Tibial nerve (tissue), 4 donors: ENCODE data around the gene TMX3. TPM values are rescaled to one million over a fixed set of nuclear protein-coding genes. Genes with fewer than 3 reads are reported as not detected.
A peak's percentile ranks its signal among the peaks of the same experiment; 100 is the strongest.

ENCODE experiments used
- DNase-seq, 2 donors: peaks; one replicate each; pipeline ENCODE4 v3.0.0-alpha.2; 2019; ENCODE audit warnings: low spot score in 2 of 2
- H3K27ac ChIP-seq, 4 donors: fragments of 200-600 bp; sonication (generic) in 3 of 4; one replicate each; pipeline ENCODE4 v1.5.1; 2017 to 2019; ENCODE audit warnings: mild to moderate bottlenecking in 1 of 4
- H3K27me3 ChIP-seq, 2 donors: fragments of 200-600 bp; sonication (generic) in 1 of 2; one replicate each; pipeline versions ENCODE4 v1.5.1 to v1.6.0; 2017 to 2019
- H3K36me3 ChIP-seq, 3 donors: fragments of 200-600 bp; sonication (generic); one replicate each; pipeline ENCODE4 v1.5.1; 2018 to 2019
- H3K4me1 ChIP-seq, 4 donors: fragments of 200-600 bp; sonication (generic) in 3 of 4; one replicate each; pipeline ENCODE4 v1.5.1; 2017 to 2019
- H3K4me3 ChIP-seq, 4 donors: fragments of 200-600 bp; sonication (generic) in 3 of 4; one replicate each; pipeline ENCODE4 v1.5.1; 2017 to 2019; ENCODE audit warnings: mild to moderate bottlenecking in 1 of 4, moderate library complexity in 1 of 4
- H3K9me3 ChIP-seq, 4 donors: fragments of 200-600 bp; sonication (generic) in 3 of 4; one replicate each; pipeline ENCODE4 v1.5.1; 2017 to 2019
- EP300 ChIP-seq, 2 donors: sonication (generic); formaldehyde crosslinking; IDR thresholded peaks; one replicate each; pipeline ENCODE4 v1.6.1; 2017; ENCODE audit warnings: antibody characterized with exemption in 2 of 2, mild to moderate bottlenecking in 1 of 2
- POLR2A ChIP-seq, 2 donors: fragments of 450-650 bp; IDR thresholded peaks; one replicate each; pipeline ENCODE4 v1.6.1; 2017; ENCODE audit warnings: antibody characterized with exemption in 2 of 2, mild to moderate bottlenecking in 2 of 2, moderate library complexity in 2 of 2
- WGBS, 2 donors: methylation state at CpG; one replicate each; pipeline ENCODE4 v1.1.5; 2018; 5-methylcytosine and 5-hydroxymethylcytosine counted together
- total RNA-seq, 4 donors: library from RNA; depleted of rRNA; stranded (reverse); fragments of >200 nt; gene quantifications; one replicate each; pipeline ENCODE4 v1.1.0, GENCODE V29; 2016
- TF ChIP-seq, protein P1 (sequence below), 5 experiments: fragments of 200-600 bp in 3 of 5; fragments of 450-650 bp in 2 of 5; sonication (generic) in 3 of 5; IDR thresholded peaks; one replicate each; pipeline ENCODE4 v1.5.1; 2016 to 2019; ENCODE audit warnings: antibody characterized with exemption in 5 of 5, mild to moderate bottlenecking in 3 of 5, moderate library complexity in 2 of 5

Gene TMX3
- total RNA-seq, 4 donors from 2014 or later: 30.2 to 69.0 (median 54.3) TPM

DNA sequence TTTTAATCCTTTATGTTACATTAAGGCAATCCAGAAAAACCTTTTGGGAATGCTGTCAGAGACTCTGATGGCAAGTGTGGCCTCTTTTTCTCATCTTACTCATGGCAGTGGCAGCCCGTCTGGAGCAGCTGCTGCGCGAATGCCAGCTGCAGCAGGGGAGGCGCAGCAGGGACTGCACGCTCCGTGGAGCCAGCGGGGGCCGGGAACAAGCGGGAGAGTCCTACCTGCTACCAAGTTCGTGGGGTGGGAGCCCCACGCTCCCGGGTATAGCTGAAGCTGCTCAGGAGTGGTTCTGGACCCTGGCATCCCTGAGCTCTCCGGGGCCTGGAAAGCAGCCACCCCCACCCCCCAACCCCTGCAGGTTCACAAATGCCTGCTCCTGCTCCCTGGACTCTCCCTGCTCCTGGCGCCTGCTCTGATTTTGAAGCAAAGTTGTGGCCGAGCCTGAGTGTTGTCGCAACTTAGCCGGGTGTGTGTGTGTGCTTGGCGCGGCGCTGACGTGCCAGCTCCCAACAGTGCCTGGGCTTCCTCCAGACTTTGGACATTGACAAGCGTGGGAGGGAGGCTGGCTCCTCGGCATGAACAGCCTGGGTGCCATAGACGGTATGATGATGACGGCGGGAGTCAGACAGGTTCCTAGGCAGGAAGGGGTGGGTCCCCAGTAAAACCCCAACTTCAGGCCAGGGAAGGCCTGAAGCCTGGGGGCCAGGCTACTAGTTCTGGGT lies 21.7 kb downstream of the TMX3 start:
- WGBS, 2 donors: 92 to 97% methylated on average over 24 to 26 of the region's 26 CpGs
- Histone ChIP-seq H3K9me3 (no peaks in the 10 kb centered on the region), H3K4me1 (no peaks in the 10 kb centered on the region), H3K36me3 (peaks cover 0 to 66% (median 23%) of the 10 kb centered on the region in 3 donors), H3K27me3 (no peaks in the 10 kb centered on the region), H3K27ac (no peak overlapping the region), H3K4me3 (no peak overlapping the region)
- no peak for DNase-seq
- TF ChIP-seq POLR2A (IDR thresholded peaks at IDR 0.05) (no peak), EP300 (IDR thresholded peaks at IDR 0.05) (no peak)
- TF ChIP-seq, protein P1, sequence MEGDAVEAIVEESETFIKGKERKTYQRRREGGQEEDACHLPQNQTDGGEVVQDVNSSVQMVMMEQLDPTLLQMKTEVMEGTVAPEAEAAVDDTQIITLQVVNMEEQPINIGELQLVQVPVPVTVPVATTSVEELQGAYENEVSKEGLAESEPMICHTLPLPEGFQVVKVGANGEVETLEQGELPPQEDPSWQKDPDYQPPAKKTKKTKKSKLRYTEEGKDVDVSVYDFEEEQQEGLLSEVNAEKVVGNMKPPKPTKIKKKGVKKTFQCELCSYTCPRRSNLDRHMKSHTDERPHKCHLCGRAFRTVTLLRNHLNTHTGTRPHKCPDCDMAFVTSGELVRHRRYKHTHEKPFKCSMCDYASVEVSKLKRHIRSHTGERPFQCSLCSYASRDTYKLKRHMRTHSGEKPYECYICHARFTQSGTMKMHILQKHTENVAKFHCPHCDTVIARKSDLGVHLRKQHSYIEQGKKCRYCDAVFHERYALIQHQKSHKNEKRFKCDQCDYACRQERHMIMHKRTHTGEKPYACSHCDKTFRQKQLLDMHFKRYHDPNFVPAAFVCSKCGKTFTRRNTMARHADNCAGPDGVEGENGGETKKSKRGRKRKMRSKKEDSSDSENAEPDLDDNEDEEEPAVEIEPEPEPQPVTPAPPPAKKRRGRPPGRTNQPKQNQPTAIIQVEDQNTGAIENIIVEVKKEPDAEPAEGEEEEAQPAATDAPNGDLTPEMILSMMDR (IDR thresholded peaks at IDR 0.05): no peak

DNA sequence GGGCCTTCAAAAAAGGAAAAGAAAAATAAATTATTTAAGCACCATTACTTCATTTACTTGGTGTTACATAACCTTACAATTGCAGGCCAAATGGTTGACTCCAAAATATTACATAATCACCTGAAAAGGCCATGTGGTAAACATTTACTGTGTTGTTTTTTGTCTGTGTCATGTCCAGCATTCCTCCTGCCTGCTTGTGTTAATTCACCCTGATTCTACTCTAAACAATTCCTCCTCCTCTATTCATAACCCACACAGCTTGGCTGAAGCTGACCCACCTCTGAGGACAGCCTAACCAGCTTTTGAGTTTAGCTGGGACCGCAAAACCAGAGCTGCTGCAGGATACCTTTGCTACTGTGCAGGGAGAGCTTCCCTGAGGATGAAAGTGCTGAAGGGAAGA lies 35.4 kb downstream of the TMX3 start:
- Histone ChIP-seq H3K36me3 (peaks cover 3 to 70% (median 4%) of the 10 kb centered on the region in 3 donors), H3K9me3 (no peaks in the 10 kb centered on the region), H3K27ac (no peak overlapping the region), H3K4me1 (peaks cover 0 to 11% (median 0%) of the 10 kb centered on the region in 4 donors), H3K27me3 (no peaks in the 10 kb centered on the region), H3K4me3 (no peak overlapping the region)
- no peak for DNase-seq
- TF ChIP-seq EP300 (IDR thresholded peaks at IDR 0.05) (peak in 1 of 2 donors; percentile 29), POLR2A (IDR thresholded peaks at IDR 0.05) (no peak)
- 67 to 86% methylated on average over 1 of the region's 1 CpG for WGBS, 2 donors

DNA sequence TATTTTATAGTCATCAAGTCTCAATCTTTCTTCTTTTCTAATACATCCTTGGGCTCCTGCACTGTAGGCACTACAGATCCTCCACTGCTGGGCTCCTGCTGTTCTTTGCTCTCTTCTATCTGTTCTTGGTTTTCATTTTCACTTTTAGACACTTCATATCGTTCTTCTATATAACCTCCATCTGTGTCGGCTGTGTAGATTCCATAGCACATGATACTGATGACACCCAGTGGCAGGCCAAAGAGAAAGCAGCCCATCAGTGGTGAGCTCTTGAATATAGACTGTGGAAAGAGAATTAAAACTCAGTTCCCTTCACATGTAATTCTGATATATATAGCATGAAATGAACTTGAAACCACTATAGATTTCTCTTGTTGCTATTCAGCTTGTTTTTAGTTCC lies 38.0 kb downstream of the TMX3 start:
- TF ChIP-seq, protein P1 (IDR thresholded peaks at IDR 0.05): no peak
- no peak overlapping the region for H3K4me3 ChIP-seq
- H3K36me3 ChIP-seq: peaks cover 0 to 56% (median 3%) of the 10 kb centered on the region in 3 donors
- H3K27ac ChIP-seq: no peak overlapping the region
- 71 to 73% methylated on average over 2 of the region's 2 CpGs for WGBS, 2 donors
- peaks cover 0 to 11% (median 0%) of the 10 kb centered on the region in 4 donors for H3K4me1 ChIP-seq
- no peak for DNase-seq
- H3K27me3 ChIP-seq: no peaks in the 10 kb centered on the region
- no peaks in the 10 kb centered on the region for H3K9me3 ChIP-seq

DNA sequence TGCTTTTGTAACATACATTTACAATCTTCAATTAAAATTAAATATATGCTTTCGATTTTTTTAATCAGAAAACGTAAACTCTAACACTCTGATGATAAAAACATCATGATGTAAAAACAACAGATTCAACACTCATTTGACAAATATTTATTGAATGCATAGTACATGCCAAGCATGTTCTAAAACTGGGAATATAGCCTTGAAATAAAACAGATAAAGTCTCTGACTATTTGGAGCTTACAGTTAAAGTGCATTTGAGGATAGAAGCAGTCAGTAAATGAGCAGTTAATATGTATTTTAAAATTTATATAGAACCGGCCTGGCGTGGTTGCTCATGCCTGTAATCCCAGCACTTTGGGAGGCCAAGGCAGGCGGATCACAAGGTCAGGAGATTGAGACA lies 47.8 kb downstream of the TMX3 start:
- no peaks in the 10 kb centered on the region for H3K27me3 ChIP-seq
- H3K36me3 ChIP-seq: no peaks in the 10 kb centered on the region
- no peak for TF ChIP-seq EP300 (IDR thresholded peaks at IDR 0.05)
- TF ChIP-seq, protein P1 (IDR thresholded peaks at IDR 0.05): no peak
- TF ChIP-seq POLR2A (IDR thresholded peaks at IDR 0.05): no peak
- no peak for DNase-seq
- WGBS, 2 donors: 65 to 73% methylated on average over 5 of the region's 5 CpGs
- no peak overlapping the region for H3K4me3 ChIP-seq
- H3K27ac ChIP-seq: no peak overlapping the region
- H3K4me1 ChIP-seq: no peaks in the 10 kb centered on the region
- H3K9me3 ChIP-seq: no peaks in the 10 kb centered on the region

- Histone ChIP-seq H3K4me1 (no peaks in the 10 kb centered on the region), H3K9me3 (no peaks in the 10 kb centered on the region), H3K4me3 (no peak overlapping the region), H3K27me3 (no peaks in the 10 kb centered on the region), H3K36me3 (no peaks in the 10 kb centered on the region), H3K27ac (no peak overlapping the region)
- DNase-seq: no peak
- TF ChIP-seq EP300 (IDR thresholded peaks at IDR 0.05) (no peak), POLR2A (IDR thresholded peaks at IDR 0.05) (no peak)
- TF ChIP-seq, protein P1 (IDR thresholded peaks at IDR 0.05): no peak
Measured at GRCh38 chr18:68666381-68666780, 48.5 kb downstream of the TMX3 start.
